Endothelial cell (in vitro differentiated cells): ENCODE data around the gene MAD1L1. TPM values are rescaled to one million over a fixed set of nuclear protein-coding genes. Genes with fewer than 3 reads are reported as not detected.
"Not testable (repeated sequence)": the region's sequence is repeated elsewhere in the genome, so short reads cannot be mapped to it uniquely, and the experiment has no call there.

ENCODE experiments used
- DNase-seq: peaks from one replicate; pipeline ENCODE4 v3.0.0; 2021; ENCODE audit warnings: low spot score
- H3K27ac Mint-ChIP-seq: one replicate; pipeline ENCODE4 v1.8.0; 2021; ENCODE audit warnings: mixed read lengths, inconsistent platforms; ENCODE audit not compliant: unreplicated experiment
- H3K27me3 Mint-ChIP-seq: one replicate; pipeline ENCODE4 v1.8.0; 2021; ENCODE audit warnings: mild to moderate bottlenecking, moderate library complexity, mixed read lengths, inconsistent platforms; ENCODE audit not compliant: unreplicated experiment
- H3K36me3 Mint-ChIP-seq: one replicate; pipeline ENCODE4 v1.8.0; 2021; ENCODE audit warnings: mild to moderate bottlenecking, low read depth, mixed read lengths, inconsistent platforms; ENCODE audit not compliant: unreplicated experiment
- H3K4me1 Mint-ChIP-seq: one replicate; pipeline ENCODE4 v1.8.0; 2021; ENCODE audit warnings: mild to moderate bottlenecking, mixed read lengths, inconsistent platforms; ENCODE audit not compliant: unreplicated experiment
- H3K4me3 Mint-ChIP-seq: one replicate; pipeline ENCODE4 v1.8.0; 2021; ENCODE audit warnings: mild to moderate bottlenecking, mixed read lengths, inconsistent platforms; ENCODE audit not compliant: unreplicated experiment
- H3K9me3 Mint-ChIP-seq: one replicate; pipeline ENCODE4 v1.8.0; 2021; ENCODE audit warnings: mixed read lengths, inconsistent platforms; ENCODE audit not compliant: unreplicated experiment
- total RNA-seq: library from RNA; stranded (reverse); fragmentation: NEBNext Ultra II Directional; extraction: Animal tissue kit (Norgen Biotek cat#: 25700); gene quantifications from one replicate; pipeline ENCODE4 v1.2.1, GENCODE V29; 2021; ENCODE audit not compliant: unreplicated experiment
- TF ChIP-seq, protein P1 (sequence below): fragments of 200-600 bp; sonication (generic); IDR thresholded peaks from one replicate; pipeline ENCODE4 v1.5.0; 2021; ENCODE audit warnings: antibody characterized with exemption; ENCODE audit not compliant: unreplicated experiment

MAD1L1 gene
- total RNA-seq, 1 donor from 2014 or later = 43.3 TPM

DNA sequence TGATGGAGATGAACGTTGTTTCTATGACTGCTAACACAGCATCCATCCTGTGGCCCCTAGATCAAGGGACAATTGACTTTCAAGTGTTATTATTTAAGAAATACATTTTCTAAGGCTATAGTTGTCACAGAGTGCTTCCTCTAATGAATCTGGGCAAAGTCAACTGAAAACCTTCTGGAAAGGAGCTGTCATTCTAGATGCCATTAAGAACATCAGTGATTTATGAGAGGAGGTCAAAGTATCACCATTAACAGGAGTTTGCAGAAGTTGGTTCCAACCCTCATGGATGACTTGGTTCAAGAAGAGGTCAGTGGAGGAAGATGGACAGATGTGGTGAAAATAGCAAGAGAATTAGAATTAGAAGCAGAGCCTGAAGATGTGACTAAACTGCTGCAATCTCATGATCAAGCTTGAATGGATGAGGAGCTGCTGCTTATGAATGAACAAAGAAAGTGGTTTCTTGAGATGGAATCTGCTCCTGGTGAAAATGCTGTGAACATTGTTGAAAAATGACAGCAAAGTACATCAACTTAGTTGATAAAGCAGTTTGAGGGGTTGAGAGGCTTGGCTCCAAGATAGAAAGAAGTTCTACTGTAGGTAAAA lies 400.7 kb downstream of the MAD1L1 start:
- H3K4me1 Mint-ChIP-seq, H3K27me3 Mint-ChIP-seq, H3K4me3 Mint-ChIP-seq, H3K27ac Mint-ChIP-seq, H3K9me3 Mint-ChIP-seq, DNase-seq: not testable (repeated sequence)
- H3K36me3 Mint-ChIP-seq = peaks cover 15% of the 10 kb centered on the region

DNA sequence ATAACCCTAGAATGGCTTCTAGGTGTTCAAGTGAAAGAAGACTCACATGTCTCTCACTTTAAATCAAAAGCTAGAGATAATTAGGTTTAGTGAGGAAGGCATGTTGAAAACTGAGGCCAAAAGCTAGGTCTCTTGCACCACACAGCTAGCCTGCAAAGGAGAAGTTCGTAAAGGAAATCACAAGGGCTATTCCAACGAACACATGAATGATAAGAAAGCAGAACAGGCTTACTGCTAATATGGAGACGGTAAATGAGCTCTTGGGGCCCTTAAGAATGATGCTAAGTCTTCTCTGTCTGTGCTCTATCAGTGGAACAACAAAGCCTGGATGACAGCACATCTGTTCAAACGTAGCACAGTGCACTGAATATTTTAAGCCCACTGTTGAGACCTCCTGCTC lies 401.3 kb downstream of the MAD1L1 start:
- H3K27ac Mint-ChIP-seq, DNase-seq, H3K4me3 Mint-ChIP-seq, H3K27me3 Mint-ChIP-seq, H3K4me1 Mint-ChIP-seq, H3K9me3 Mint-ChIP-seq: not testable (repeated sequence)
- peaks cover 15% of the 10 kb centered on the region for H3K36me3 Mint-ChIP-seq

- not testable (repeated sequence) for DNase-seq, H3K4me1 Mint-ChIP-seq, H3K9me3 Mint-ChIP-seq, H3K27ac Mint-ChIP-seq, H3K27me3 Mint-ChIP-seq, H3K4me3 Mint-ChIP-seq
- H3K36me3 Mint-ChIP-seq = peaks cover 15% of the 10 kb centered on the region
These were observed 403.1 kb downstream of the MAD1L1 start for GRCh38 chr7:1829668-1830067.

GRCh38 chr7:1829111-1829510 lies 403.6 kb downstream of the MAD1L1 start:
- H3K9me3 Mint-ChIP-seq = peaks cover 4% of the 10 kb centered on the region
- TF ChIP-seq, protein P1, sequence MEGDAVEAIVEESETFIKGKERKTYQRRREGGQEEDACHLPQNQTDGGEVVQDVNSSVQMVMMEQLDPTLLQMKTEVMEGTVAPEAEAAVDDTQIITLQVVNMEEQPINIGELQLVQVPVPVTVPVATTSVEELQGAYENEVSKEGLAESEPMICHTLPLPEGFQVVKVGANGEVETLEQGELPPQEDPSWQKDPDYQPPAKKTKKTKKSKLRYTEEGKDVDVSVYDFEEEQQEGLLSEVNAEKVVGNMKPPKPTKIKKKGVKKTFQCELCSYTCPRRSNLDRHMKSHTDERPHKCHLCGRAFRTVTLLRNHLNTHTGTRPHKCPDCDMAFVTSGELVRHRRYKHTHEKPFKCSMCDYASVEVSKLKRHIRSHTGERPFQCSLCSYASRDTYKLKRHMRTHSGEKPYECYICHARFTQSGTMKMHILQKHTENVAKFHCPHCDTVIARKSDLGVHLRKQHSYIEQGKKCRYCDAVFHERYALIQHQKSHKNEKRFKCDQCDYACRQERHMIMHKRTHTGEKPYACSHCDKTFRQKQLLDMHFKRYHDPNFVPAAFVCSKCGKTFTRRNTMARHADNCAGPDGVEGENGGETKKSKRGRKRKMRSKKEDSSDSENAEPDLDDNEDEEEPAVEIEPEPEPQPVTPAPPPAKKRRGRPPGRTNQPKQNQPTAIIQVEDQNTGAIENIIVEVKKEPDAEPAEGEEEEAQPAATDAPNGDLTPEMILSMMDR = no peak
- peaks cover 15% of the 10 kb centered on the region for H3K36me3 Mint-ChIP-seq
- H3K27me3 Mint-ChIP-seq = peaks cover 3% of the 10 kb centered on the region
- no peaks in the 10 kb centered on the region for H3K4me1 Mint-ChIP-seq
- DNase-seq = no peak
- no peak overlapping the region for H3K27ac Mint-ChIP-seq
- no peak overlapping the region for H3K4me3 Mint-ChIP-seq

DNA sequence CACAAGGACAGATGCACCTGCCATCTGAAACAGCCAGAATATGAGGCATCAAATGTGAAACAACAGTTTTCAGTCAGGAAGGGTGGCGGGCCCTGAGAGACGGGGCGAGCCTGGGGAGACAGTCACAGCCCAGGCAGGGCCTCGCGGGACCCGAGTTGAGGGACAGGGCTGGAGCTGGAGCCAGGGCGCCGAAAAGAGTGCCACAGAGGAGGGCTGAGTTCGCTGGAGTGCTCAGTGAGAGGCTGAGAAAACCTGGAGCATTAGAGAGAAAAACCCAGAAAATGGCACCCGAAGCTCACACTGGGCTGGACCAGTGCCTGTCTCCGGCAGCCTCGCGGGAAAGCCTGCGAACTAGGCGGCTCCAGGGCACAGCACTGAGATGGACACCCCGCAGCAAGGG lies 404.6 kb downstream of the MAD1L1 start:
- DNase-seq, H3K9me3 Mint-ChIP-seq, H3K4me1 Mint-ChIP-seq, H3K27me3 Mint-ChIP-seq, H3K27ac Mint-ChIP-seq, H3K4me3 Mint-ChIP-seq: not testable (repeated sequence)
- H3K36me3 Mint-ChIP-seq = peaks cover 15% of the 10 kb centered on the region

- H3K9me3 Mint-ChIP-seq, H3K4me3 Mint-ChIP-seq, H3K27ac Mint-ChIP-seq, H3K27me3 Mint-ChIP-seq, H3K4me1 Mint-ChIP-seq, DNase-seq: not testable (repeated sequence)
- peaks cover 15% of the 10 kb centered on the region for H3K36me3 Mint-ChIP-seq
These were observed 405.2 kb downstream of the MAD1L1 start for GRCh38 chr7:1827521-1827981.

- H3K4me1 Mint-ChIP-seq, H3K27me3 Mint-ChIP-seq, H3K4me3 Mint-ChIP-seq, DNase-seq, H3K9me3 Mint-ChIP-seq, H3K27ac Mint-ChIP-seq: not testable (repeated sequence)
- H3K36me3 Mint-ChIP-seq = peaks cover 15% of the 10 kb centered on the region
These were observed 405.8 kb downstream of the MAD1L1 start for GRCh38 chr7:1826931-1827330.

DNA sequence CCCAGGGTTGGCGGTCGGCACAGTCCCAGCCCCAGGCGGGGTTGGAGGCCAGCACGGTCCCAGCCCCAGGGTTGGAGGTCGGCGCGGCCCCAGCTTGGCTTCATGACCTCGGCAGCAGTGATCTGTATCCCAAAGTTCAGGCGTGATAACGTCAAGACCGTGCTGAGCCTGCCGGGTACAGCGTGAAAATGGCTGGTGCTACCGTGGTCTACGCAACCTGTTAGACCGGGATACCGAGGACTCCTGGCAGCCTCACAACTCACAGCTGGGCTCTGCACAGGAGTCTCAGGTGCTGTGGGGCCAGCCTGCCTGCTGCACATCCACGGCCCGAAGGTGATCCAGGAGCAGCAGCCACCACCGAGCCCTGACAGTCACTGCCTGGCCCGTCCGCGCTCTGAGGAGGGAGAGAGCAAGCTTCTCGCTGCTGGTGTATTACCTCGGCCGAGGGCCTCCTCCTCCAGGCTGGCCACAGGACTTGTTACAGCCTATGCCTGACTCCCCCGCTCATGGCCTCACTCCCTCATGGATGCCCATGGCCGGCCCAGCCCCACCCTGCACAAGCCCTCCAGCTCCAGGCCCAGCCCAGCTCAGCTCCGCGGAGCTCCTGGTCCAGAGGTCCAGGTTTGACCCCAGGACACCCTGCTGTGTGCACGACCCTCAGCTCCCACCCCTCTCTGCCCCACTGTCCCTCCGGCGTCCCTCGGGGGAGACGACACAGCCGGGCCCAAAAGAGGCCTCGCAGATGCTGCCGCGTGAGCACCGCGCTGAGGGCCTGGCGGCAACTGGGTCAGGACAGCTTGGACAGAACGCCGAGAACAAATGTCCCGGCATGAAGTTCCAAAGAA lies 406.6 kb downstream of the MAD1L1 start:
- H3K4me3 Mint-ChIP-seq = no peak overlapping the region
- TF ChIP-seq, protein P1 = no peak
- DNase-seq = no peak
- H3K27me3 Mint-ChIP-seq = peaks cover 3% of the 10 kb centered on the region
- no peak overlapping the region for H3K27ac Mint-ChIP-seq
- peaks cover 11% of the 10 kb centered on the region for H3K36me3 Mint-ChIP-seq
- peaks cover 7% of the 10 kb centered on the region for H3K9me3 Mint-ChIP-seq
- no peaks in the 10 kb centered on the region for H3K4me1 Mint-ChIP-seq

GRCh38 chr7:1825647-1825896 lies 407.2 kb downstream of the MAD1L1 start:
- DNase-seq, H3K27me3 Mint-ChIP-seq, H3K27ac Mint-ChIP-seq, H3K4me1 Mint-ChIP-seq, H3K9me3 Mint-ChIP-seq, H3K4me3 Mint-ChIP-seq: not testable (repeated sequence)
- H3K36me3 Mint-ChIP-seq = peaks cover 10% of the 10 kb centered on the region

GRCh38 chr7:1824882-1825646 lies 407.7 kb downstream of the MAD1L1 start:
- H3K27me3 Mint-ChIP-seq, H3K4me1 Mint-ChIP-seq, H3K27ac Mint-ChIP-seq, DNase-seq, H3K9me3 Mint-ChIP-seq, H3K4me3 Mint-ChIP-seq: not testable (repeated sequence)
- H3K36me3 Mint-ChIP-seq = peaks cover 10% of the 10 kb centered on the region
